Sigmoid colon (tissue), 4 donors: ENCODE data around the gene SLC25A25.

ENCODE experiments used
- CTCF ChIP-seq, 4 experiments: fragments of 450-650 bp in 3 of 4; fragments of 200-600 bp in 1 of 4; IDR thresholded peaks; one replicate each; pipeline ENCODE4 v1.5.1; 2016 to 2019; ENCODE audit warnings: antibody characterized with exemption in 4 of 4, mild to moderate bottlenecking in 3 of 4, moderate library complexity in 2 of 4
- EP300 ChIP-seq, 4 donors: sonication (generic); formaldehyde crosslinking; IDR thresholded peaks; one replicate each; pipeline ENCODE4 v1.6.1; 2017; ENCODE audit warnings: antibody characterized with exemption in 4 of 4
- POLR2A ChIP-seq, 2 donors: fragments of 450-650 bp; IDR thresholded peaks; one replicate each; pipeline ENCODE4 v1.6.1; 2016; ENCODE audit warnings: antibody characterized with exemption in 2 of 2, mild to moderate bottlenecking in 2 of 2, moderate library complexity in 2 of 2
- POLR2AphosphoS5 ChIP-seq, 4 donors: sonication (generic); formaldehyde crosslinking; IDR thresholded peaks; one replicate each; pipeline ENCODE4 v1.6.1; 2017; ENCODE audit warnings: antibody characterized with exemption in 4 of 4

GRCh38 chr9:128089299-128089698, 21.3 kb downstream of the SLC25A25 start:
- TF ChIP-seq CTCF (IDR thresholded peaks at IDR 0.05), result no peak
- TF ChIP-seq POLR2A (IDR thresholded peaks at IDR 0.05), result no peak
- no peak for TF ChIP-seq EP300 (IDR thresholded peaks at IDR 0.05)
- no peak for TF ChIP-seq POLR2AphosphoS5 (IDR thresholded peaks at IDR 0.05)
